Fibroblast of pulmonary artery (primary cell): ENCODE results near the gene SLC47A2.

Experiments used
- DNase-seq: peaks from one replicate; pipeline ENCODE4 v3.0.0-alpha.2; 2010; ENCODE audit warnings: low read depth
- H3K4me3 ChIP-seq: replicated peaks from 2 replicates; pipeline ENCODE4 v1.5.1; 2011; ENCODE audit warnings: low read depth, mild to moderate bottlenecking, control low read depth, low read length, moderate library complexity
- TF ChIP-seq, protein P1 (sequence below): IDR thresholded peaks from 2 replicates; pipeline ENCODE4 v1.5.1; 2011; ENCODE audit warnings: mild to moderate bottlenecking, control low read depth, low read length, inconsistent platforms; ENCODE audit errors: missing control alignments

Gene SLC47A2

DNA sequence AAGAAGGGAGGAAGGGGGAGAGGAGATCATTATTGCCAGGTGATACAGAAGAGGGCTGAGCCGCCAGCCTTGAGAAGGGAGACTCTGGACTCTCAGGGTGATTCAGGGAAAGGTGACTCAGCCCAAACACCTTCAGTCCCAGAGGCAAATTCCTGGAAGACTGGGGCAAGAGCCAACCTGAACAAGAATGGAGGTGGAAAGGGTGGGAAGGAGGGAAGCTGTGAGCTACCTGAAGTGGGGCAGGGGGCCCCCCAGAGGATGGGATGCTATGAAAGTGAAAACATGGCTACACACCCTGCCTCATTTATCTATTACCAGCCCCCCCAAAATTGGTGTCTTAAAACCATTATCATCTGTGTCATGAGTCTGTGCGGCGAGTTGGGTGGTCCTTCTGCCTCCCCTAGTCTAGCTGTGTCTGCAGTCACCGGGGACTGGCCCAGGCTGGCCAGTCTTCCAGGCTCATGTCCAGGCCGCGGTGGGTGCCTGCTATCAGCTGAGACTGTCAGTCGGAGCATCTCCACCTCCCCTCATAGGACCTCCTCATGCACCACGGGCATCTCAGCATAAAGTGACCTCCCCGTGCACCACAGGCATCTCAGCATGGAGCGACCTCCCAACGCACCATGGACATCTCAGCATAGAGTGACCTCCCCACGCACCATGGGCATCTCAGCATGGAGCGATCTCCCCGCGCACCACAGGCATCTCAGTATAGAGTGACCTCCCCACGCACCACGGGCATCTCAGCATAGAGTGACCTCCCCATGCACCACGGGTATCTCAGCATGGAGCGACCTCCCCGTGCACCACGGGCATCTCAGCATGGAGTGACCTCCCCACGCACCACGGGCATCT lies 3.2 kb upstream of the SLC47A2 start:
- H3K4me3 ChIP-seq = no peak overlapping the region
- no peak for DNase-seq
- TF ChIP-seq, protein P1, sequence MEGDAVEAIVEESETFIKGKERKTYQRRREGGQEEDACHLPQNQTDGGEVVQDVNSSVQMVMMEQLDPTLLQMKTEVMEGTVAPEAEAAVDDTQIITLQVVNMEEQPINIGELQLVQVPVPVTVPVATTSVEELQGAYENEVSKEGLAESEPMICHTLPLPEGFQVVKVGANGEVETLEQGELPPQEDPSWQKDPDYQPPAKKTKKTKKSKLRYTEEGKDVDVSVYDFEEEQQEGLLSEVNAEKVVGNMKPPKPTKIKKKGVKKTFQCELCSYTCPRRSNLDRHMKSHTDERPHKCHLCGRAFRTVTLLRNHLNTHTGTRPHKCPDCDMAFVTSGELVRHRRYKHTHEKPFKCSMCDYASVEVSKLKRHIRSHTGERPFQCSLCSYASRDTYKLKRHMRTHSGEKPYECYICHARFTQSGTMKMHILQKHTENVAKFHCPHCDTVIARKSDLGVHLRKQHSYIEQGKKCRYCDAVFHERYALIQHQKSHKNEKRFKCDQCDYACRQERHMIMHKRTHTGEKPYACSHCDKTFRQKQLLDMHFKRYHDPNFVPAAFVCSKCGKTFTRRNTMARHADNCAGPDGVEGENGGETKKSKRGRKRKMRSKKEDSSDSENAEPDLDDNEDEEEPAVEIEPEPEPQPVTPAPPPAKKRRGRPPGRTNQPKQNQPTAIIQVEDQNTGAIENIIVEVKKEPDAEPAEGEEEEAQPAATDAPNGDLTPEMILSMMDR = no peak

DNA sequence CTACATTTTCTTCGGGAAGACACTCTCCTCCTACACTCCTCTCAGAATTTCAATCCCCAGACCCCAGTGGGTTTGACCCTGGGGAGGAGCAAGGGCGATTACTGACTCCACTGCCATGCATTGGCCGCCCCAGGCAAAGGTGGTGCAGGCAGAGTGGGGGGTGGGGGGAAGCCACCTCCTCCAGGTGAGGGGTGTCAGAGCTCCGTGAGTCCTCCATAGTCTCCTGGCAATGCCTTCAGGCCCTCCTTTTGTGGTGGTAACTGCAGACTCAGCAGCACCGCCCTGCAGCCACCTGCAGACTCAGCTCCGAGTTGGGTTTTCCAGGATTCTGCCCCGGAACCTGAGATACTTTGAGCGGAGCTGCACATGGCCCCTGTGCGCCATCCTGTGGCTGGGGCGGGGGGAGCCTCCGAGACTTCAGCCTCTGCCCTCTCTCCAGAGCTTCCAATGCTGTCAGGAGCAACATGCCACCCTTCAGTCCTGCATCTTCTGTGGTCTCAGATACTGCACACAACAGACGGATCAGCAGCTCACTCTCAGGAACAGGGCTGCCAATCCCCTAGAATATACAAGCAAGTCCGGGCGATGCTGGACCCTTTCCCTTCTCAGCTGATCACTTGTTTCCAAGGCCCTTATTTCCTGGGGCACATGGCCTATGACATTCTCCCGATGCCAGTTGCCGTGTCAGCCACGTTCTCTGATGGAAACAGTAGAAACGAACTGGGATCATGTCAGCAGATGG lies 2.4 kb upstream of the SLC47A2 start:
- DNase-seq = no peak
- TF ChIP-seq, protein P1 = no peak
- no peak overlapping the region for H3K4me3 ChIP-seq

DNA sequence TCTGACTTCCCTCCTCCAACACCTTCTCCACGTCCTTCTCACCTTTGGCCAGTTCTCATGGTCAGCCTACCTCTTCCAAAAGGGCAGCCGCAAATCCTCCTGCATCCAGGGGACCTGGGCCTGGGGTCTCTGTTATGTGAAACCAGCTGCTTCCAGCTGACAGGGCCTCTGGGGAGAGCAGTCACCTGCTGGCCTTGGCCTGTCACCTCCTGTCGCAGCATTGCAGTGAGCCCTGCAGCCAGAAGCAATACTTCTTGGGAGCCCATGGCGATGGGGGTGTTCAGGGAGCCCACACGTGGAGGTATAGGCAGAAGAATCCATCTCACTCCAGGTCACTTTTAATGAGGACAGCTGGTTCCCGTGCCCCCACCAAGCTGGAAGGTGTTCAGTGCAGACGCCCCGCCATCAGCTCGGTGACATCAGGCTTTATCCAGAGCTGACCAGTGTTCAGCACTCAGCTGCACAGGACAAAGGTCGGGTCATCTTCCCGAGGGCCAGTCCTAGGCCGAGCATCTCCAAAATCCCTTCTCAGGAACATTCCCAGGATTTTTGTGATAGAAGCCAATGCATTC lies 1.7 kb upstream of the SLC47A2 start:
- no peak overlapping the region for H3K4me3 ChIP-seq
- TF ChIP-seq, protein P1 = no peak
- DNase-seq = no peak

DNA sequence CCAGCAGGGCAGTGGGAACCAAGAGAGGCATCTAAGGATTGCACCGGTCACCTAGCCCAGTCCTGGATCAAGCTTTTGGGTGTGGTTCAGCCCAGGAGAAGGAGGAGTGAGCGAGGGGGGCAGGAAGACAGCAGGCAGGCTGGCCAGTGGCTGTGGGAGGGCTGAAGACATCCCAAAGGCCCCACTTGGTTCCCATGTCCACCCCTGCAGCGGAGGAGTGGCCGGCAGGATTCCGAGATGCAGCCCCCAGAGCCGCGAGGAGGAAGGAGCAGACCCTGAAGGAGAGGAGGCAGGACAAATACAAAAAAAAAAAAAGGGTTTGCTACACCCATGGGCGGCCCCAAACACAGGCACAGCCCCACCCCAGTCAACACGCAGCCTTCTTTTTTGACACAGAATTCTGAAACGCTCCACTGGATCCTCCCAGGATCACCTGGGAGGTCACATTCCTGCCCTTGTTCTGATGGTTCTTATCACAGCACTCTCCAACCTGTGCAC lies 1.1 kb upstream of the SLC47A2 start:
- TF ChIP-seq, protein P1 = no peak
- no peak for DNase-seq
- no peak overlapping the region for H3K4me3 ChIP-seq

DNA sequence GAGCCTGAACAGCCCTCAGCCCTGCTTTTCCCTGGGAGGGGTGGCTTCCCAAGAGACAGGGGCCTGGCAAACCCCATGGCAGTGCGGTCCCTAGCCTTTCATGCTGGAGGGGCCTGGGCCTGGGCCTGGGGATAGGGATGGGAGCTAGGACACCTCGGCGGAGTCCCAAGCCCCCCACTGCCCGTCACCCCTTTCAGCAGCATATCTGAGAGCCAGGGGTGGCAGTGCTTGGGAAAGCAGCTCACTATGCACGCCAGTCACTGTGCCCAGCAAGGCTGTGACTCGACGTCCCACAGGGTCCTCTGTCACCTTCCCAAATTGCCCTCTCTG lies 612 bp upstream of the SLC47A2 start:
- no peak for DNase-seq

DNA sequence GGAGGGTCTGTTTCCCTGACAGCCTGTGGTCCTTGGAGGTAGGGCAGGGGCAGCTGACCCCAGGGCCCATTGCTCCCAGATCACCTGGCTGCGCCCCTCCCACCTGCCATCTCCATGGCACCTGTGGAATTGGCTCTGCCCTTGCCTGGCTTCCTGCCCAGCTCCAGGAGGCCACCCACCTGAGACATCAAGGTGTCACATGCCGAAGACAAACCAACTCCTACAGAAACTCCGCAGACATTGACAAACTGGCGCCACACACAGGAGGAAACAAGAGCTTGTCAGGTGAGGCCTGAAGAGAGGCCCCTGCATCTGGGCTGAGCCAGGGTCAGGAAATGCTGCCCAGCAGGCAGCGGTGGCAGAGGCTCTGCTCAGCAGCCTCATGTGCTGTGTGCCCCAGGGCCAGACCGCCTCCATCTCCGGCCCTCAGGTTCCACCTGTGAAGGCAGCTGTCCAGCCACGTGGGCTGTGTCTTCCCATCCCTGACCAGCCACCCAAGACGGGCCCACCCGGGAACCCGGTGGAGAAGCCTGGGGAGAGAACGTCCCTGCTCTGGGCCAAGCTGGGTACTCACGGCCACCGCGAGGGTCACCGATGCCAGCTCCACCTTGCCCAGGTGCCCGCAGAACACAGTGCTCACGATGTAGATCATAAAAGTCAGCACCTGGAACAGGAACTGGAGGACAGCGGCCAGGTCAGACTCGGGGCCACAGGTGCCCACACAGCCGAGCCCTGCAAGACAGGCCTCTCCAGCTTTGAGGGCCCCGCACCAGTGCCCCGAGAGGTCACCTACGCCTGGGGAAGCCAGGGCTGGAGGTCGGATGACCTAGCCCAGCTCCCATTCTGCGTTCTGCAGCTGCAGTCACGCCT lies 1.6 kb downstream of the SLC47A2 start:
- DNase-seq = no peak
- H3K4me3 ChIP-seq = no peak overlapping the region
- TF ChIP-seq, protein P1 = no peak

More for the DNA sequence above, 612 bp upstream of the SLC47A2 start:
- TF ChIP-seq, protein P1 = no peak
- no peak overlapping the region for H3K4me3 ChIP-seq
